ENCODE results near the gene CALU. TPM values are rescaled to one million over a fixed set of nuclear protein-coding genes. Genes with fewer than 3 reads are reported as not detected.

Gene CALU
- total RNA-seq, 2 donors from 2014 or later: 204 to 255 TPM

DNA sequence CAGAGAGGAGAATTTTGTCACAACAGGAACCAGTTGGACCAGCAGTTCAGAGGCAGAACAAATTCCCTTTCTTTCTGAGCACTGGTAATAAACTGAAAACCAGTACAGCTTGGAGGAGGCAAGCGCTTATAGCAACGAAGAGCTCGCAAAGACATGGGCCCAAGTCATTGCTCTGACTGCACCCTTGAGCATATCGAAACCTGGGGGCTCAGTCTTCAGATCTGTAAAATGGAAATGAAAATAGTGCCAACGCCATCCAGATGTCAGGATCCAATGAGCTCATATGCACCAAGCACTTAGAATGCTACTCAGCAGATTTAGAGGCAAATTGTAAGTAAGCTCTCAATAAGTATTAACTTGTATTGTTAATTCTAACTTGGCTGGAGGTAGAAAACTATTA, 14.4 kb upstream of the CALU start:
- ATAC-seq (ENCODE audit: insufficient number of reproducible peaks, low FRiP score, low read depth) (no peak), DNase-seq (ENCODE audit: low spot score) (no peak)
- Histone ChIP-seq H3K9me3 (no peaks in the 10 kb centered on the region), H3K27ac (no peak overlapping the region), H3K4me1 (ENCODE audit: control insufficient read depth in 1 of 2, low read depth in 2 of 2) (no peaks in the 10 kb centered on the region), H3K36me3 (no peaks in the 10 kb centered on the region), H3K4me3 (no peak overlapping the region), H3K27me3 (replicated peaks; ENCODE audit: insufficient read depth) (no peaks in the 10 kb centered on the region)
- TF ChIP-seq, protein P1, sequence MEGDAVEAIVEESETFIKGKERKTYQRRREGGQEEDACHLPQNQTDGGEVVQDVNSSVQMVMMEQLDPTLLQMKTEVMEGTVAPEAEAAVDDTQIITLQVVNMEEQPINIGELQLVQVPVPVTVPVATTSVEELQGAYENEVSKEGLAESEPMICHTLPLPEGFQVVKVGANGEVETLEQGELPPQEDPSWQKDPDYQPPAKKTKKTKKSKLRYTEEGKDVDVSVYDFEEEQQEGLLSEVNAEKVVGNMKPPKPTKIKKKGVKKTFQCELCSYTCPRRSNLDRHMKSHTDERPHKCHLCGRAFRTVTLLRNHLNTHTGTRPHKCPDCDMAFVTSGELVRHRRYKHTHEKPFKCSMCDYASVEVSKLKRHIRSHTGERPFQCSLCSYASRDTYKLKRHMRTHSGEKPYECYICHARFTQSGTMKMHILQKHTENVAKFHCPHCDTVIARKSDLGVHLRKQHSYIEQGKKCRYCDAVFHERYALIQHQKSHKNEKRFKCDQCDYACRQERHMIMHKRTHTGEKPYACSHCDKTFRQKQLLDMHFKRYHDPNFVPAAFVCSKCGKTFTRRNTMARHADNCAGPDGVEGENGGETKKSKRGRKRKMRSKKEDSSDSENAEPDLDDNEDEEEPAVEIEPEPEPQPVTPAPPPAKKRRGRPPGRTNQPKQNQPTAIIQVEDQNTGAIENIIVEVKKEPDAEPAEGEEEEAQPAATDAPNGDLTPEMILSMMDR (IDR thresholded peaks at IDR 0.05): no peak

DNA sequence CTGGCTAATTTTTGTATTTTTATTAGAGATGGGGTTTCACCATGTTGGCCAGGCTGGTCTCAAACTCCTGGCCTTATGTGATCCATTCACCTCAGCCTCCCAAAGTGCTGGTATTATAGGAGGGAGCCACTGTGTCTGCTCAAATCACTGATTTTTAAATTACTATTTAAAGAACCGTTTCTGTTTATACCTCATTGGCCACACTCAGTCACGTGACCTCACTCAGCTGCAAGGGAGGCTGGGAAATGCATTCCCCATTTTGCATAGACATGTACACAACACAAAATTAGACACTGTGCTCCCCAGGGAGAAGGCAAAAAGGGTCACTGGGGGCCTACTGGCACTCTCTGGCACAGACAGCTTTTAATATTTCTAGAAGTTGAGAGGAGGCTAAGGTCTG, 13.6 kb upstream of the CALU start:
- no peak overlapping the region for H3K4me3 ChIP-seq
- H3K27ac ChIP-seq: no peak overlapping the region
- no peaks in the 10 kb centered on the region for H3K9me3 ChIP-seq
- TF ChIP-seq, protein P1 (IDR thresholded peaks at IDR 0.05): no peak
- H3K36me3 ChIP-seq: no peaks in the 10 kb centered on the region
- no peaks in the 10 kb centered on the region for H3K4me1 ChIP-seq (ENCODE audit: control insufficient read depth in 1 of 2, low read depth in 2 of 2)
- no peaks in the 10 kb centered on the region for H3K27me3 ChIP-seq (replicated peaks; ENCODE audit: insufficient read depth)
- no peak for ATAC-seq (ENCODE audit: insufficient number of reproducible peaks, low FRiP score, low read depth)
- DNase-seq (ENCODE audit: low spot score): no peak

DNA sequence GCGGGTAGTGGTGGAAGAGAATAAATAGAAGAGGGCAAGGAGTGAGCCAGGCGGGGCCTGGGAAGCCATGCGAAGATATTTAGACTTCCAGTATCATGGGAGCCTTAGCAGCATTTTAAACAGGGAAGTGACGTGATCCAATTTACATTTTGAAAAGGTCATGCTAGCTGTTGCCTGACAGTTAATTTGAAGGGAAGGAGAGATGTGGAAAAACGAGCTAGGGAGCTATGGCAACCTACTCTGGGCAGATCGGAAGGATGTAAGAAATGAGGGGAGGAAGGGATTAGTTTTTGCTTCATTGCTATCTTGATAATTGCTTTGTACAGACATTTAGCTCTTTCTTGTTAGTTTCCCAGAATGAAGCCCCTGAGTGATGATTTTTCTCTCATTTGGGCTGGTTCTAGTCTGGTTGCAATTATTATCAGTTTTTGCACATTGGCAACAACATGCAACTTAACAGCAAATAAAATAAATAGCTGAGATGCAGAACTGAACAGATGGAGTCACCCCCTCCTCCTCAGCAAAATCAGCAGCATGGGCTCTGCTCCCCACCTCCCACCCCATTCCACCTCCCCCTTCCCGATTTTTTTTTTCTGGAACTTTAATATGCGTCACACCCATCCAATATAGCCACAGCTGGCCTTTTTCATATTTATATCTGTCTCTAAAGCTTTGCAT, 13.0 kb upstream of the CALU start:
- Histone ChIP-seq H3K36me3 (no peaks in the 10 kb centered on the region), H3K27me3 (replicated peaks; ENCODE audit: insufficient read depth) (no peaks in the 10 kb centered on the region), H3K4me1 (ENCODE audit: control insufficient read depth in 1 of 2, low read depth in 2 of 2) (no peaks in the 10 kb centered on the region), H3K4me3 (no peak overlapping the region), H3K27ac (no peak overlapping the region), H3K9me3 (no peaks in the 10 kb centered on the region)
- TF ChIP-seq, protein P1 (IDR thresholded peaks at IDR 0.05): no peak
- ATAC-seq (ENCODE audit: insufficient number of reproducible peaks, low FRiP score, low read depth) (no peak), DNase-seq (ENCODE audit: low spot score) (no peak)

DNA sequence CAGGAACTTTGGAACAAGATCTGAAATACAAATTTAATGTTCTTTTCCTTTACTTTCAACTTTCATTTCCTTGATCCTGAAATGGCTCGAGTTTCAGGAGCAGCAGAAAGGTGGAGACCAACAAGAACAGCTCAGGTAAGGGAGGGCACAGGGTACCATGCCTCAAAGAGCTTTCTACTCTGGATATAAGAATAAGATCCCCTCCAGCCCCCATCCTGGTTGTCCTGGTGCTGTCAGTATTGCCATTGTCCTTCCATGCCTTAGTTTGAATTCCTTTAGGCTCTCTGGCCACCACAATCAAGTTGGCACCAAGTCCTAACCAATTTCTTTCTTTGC, 12.5 kb upstream of the CALU start:
- Histone ChIP-seq H3K4me3 (no peak overlapping the region), H3K4me1 (ENCODE audit: control insufficient read depth in 1 of 2, low read depth in 2 of 2) (no peaks in the 10 kb centered on the region), H3K27ac (no peak overlapping the region), H3K9me3 (no peaks in the 10 kb centered on the region), H3K36me3 (no peaks in the 10 kb centered on the region), H3K27me3 (replicated peaks; ENCODE audit: insufficient read depth) (no peaks in the 10 kb centered on the region)
- DNase-seq (ENCODE audit: low spot score) (no peak), ATAC-seq (ENCODE audit: insufficient number of reproducible peaks, low FRiP score, low read depth) (no peak)
- TF ChIP-seq, protein P1 (IDR thresholded peaks at IDR 0.05): no peak

DNA sequence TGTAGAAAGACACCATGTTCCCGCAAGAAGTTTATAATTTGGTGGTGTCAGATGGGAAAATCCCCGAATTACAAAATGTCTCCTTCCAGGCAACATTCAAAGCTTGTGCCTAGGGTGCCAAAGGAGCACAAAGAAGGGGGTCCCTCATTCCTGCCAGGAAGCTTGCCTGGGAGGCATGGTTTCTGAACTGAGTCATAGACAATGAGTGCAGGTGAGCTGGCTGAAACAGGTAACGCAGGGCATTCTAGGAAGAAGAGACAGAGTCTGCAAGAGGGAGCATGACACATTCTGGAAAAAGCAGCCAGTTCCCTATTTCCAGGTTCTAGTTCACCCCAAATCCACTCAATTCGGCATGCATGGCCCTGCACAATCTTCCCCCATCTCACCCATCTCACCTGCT, 11.9 kb upstream of the CALU start:
- DNase-seq (ENCODE audit: low spot score) (no peak), ATAC-seq (ENCODE audit: insufficient number of reproducible peaks, low FRiP score, low read depth) (no peak)
- no peaks in the 10 kb centered on the region for H3K36me3 ChIP-seq
- no peak overlapping the region for H3K27ac ChIP-seq
- no peak overlapping the region for H3K4me3 ChIP-seq
- no peaks in the 10 kb centered on the region for H3K9me3 ChIP-seq
- no peaks in the 10 kb centered on the region for H3K27me3 ChIP-seq (replicated peaks; ENCODE audit: insufficient read depth)
- no peaks in the 10 kb centered on the region for H3K4me1 ChIP-seq (ENCODE audit: control insufficient read depth in 1 of 2, low read depth in 2 of 2)
- TF ChIP-seq, protein P1 (IDR thresholded peaks at IDR 0.05): no peak

All from thoracic aorta (tissue), 2 donors.